ENCODE results near the gene CCDC86. TPM values are rescaled to one million over a fixed set of nuclear protein-coding genes. Genes with fewer than 3 reads are reported as not detected.

CCDC86 gene
- total and polyA plus RNA-seq, 10 of the 15 experiments (the other 5 are each of a cell fraction or from before 2014, with no cell fraction given): 2.0 to 87.2 (median 38.7) TPM

- TF ChIP-seq CTCF (IDR thresholded peaks at IDR 0.05 in 2 of 3, conservative IDR thresholded peaks at IDR 0.05 in 1 of 3; ENCODE audit: control insufficient read depth in 2 of 3, extremely low read depth in 1 of 3, insufficient read depth in 1 of 3, low read depth in 3 of 3, low read length in 3 of 3) (no peak), RB1 (IDR thresholded peaks at IDR 0.05; ENCODE audit: borderline replicate concordance) (no peak)
These were observed 15.7 kb downstream of the CCDC86 start (continued) for GRCh38 chr11:60857378-60858232.

- ATAC-seq (no peak), FAIRE-seq (no peak), DNase-seq (ENCODE audit: low read depth, low spot score) (no peak)
- intact Hi-C loops (cut with micrococcal nuclease; ENCODE audit: unreplicated experiment) (no loop called here), in situ Hi-C loops (cut with MboI) (no loop called here)
- Histone ChIP-seq H3K9ac (ENCODE audit: control insufficient read depth, insufficient read depth, low read length) (no peak overlapping the region), H3K79me2 (ENCODE audit: control insufficient read depth, insufficient read depth, low read length) (no peaks in the 10 kb centered on the region), H3K4me2 (ENCODE audit: control insufficient read depth, insufficient read depth) (no peak overlapping the region), H3K4me3 (no peak overlapping the region), H3K4me1 (ENCODE audit: control insufficient read depth, insufficient read depth, low read length) (0 out of 2 replicates have a peak, but pooled peaks cover 3% of the 10 kb centered on the region), H3K27me3 (replicated peaks in 1 of 2; ENCODE audit: control insufficient read depth in 2 of 2, insufficient read depth in 2 of 2, low read length in 1 of 2) (no peaks in the 10 kb centered on the region), H3K27ac (ENCODE audit: control insufficient read depth, insufficient read depth) (no peak overlapping the region), H2AFZ (ENCODE audit: control insufficient read depth, low read depth, low read length) (no peak overlapping the region), H4K20me1 (ENCODE audit: control insufficient read depth, insufficient read depth) (no peaks in the 10 kb centered on the region), H3K9me3 (replicated peaks; ENCODE audit: control insufficient read depth, insufficient read depth, low read length) (no peaks in the 10 kb centered on the region), H3K36me3 (ENCODE audit: control insufficient read depth in 2 of 2, insufficient read depth in 2 of 2, low read length in 1 of 2) (no peaks in the 10 kb centered on the region)
- no TSS peak for BruUV-seq (replicated peaks)
- ChIA-PET RAD21 (ENCODE audit: unreplicated experiment) (no interaction called here), SMC1A (ENCODE audit: uncharacterized antibody, unreplicated experiment) (no interaction called here), CTCF (interaction anchor here (2.3 kb wide), 1 partner anchor 27 kb away, joined by 6 read pairs; no protein-coding TSS in a partner anchor), POLR2A (no interaction called here)
- TF ChIP-seq MXI1 (IDR thresholded peaks at IDR 0.05; ENCODE audit: low read depth, low read length): no peak
- TF ChIP-seq ZNF207 (IDR thresholded peaks at IDR 0.05; ENCODE audit: borderline replicate concordance): no peak
- 64% methylated on average over 8 of the region's 8 CpGs for WGBS (ENCODE audit: insufficient coverage, insufficient replicate concordance, low lambda C conversion rate, missing lambda C conversion rate)
These were observed 16.3 kb downstream of the CCDC86 start for GRCh38 chr11:60858236-60858635.

All from GM12878 (cell line).